Gastrocnemius medialis (tissue), 4 donors: ENCODE results near the gene ZNF473.
"Not testable (repeated sequence)": the region's sequence is repeated elsewhere in the genome, so short reads cannot be mapped to it uniquely, and the experiment has no call there.

Source experiments
- CTCF ChIP-seq, 5 experiments: fragments of 450-650 bp in 3 of 5; fragments of 200-600 bp in 2 of 5; sonication (generic) in 2 of 5; IDR thresholded peaks in 4 of 5; conservative IDR thresholded peaks in 1 of 5; 1 replicate in 4 of 5; 2 replicates in 1 of 5; pipeline ENCODE4 v1.5.1; 2016 to 2019; ENCODE audit warnings: antibody characterized with exemption in 5 of 5, mild to moderate bottlenecking in 3 of 5, moderate library complexity in 3 of 5
- POLR2A ChIP-seq, 2 donors: fragments of 450-650 bp; IDR thresholded peaks; one replicate each; pipeline ENCODE4 v1.6.1; 2017; ENCODE audit warnings: antibody characterized with exemption in 2 of 2, mild to moderate bottlenecking in 2 of 2, moderate library complexity in 2 of 2

- TF ChIP-seq CTCF (IDR thresholded peaks at IDR 0.05 in 4 of 5, conservative IDR thresholded peaks at IDR 0.05 in 1 of 5); POLR2A (IDR thresholded peaks at IDR 0.05): not testable (repeated sequence)
Observed at GRCh38 chr19:50092597-50092996, 66.8 kb downstream of the ZNF473 start.
